Measurements from ENCODE around the gene RNU7-1.

The RNU7-1 gene

DNA sequence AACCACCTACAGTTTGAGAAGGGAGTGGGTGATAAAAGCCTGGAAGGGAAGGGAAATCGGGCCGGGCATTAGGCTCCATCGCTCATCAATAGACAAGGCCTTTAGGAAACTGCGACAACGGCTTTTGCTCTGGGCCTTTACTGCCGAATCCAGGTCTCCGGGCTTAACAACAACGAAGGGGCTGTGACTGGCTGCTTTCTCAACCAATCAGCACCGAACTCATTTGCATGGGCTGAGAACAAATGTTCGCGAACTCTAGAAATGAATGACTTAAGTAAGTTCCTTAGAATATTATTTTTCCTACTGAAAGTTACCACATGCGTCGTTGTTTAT, 261 bp upstream of the RNU7-1 start:
- H3K4me3 ChIP-seq (ENCODE audit: low read depth in 1 of 2, low read length in 1 of 2) = peak overlapping the region; percentile 56 to 68

DNA sequence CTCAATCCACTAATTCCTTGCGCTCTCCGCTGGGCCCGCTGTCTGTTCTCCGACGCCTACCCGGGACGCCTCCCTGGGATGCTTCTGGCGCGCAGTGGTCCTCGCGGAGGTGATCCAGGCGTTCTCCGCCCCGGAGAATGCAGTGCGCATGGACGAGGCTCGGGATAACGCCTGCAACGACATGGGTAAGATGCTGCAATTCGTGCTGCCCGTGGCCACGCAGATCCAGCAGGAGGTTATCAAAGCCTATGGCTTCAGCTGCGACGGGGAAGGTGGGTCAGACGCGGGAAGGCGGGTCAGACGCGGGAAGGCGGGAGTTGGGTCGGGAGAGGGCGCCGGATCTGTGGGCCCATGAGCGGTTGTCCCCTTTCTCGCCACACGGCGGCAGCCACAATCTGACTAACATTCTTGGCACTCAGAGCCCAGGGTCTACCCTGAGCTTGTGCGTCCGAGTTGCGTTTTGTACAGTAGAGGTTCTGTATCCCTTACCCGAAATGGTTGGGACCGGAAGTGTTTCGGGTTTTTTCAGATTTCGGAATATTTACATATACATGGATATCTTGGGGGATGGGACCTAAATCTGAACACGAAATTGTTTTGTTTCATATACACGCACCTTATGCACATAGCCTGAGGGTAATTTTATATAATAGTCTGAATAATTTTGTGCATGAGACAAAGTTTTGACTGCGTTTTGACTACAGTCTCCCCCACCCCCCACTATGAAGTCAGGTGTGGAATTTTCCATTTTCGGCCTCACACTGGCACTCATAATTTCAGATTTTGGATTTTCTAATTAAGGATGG, 968 bp downstream of the RNU7-1 start:
- no peaks in the 10 kb centered on the region for H3K9me3 ChIP-seq
- peak overlapping the region; percentile 56 to 68 for H3K4me3 ChIP-seq (ENCODE audit: low read depth in 1 of 2, low read length in 1 of 2)
- H3K4me1 ChIP-seq (ENCODE audit: control insufficient read depth in 1 of 2, insufficient read depth in 1 of 2, low read depth in 1 of 2, low read length in 1 of 2) = peaks cover 63 to 67% of the 10 kb centered on the region in 2 experiments
- no peaks in the 10 kb centered on the region for H3K27me3 ChIP-seq
- H3K36me3 ChIP-seq = no peaks in the 10 kb centered on the region
- TF ChIP-seq, protein P1, sequence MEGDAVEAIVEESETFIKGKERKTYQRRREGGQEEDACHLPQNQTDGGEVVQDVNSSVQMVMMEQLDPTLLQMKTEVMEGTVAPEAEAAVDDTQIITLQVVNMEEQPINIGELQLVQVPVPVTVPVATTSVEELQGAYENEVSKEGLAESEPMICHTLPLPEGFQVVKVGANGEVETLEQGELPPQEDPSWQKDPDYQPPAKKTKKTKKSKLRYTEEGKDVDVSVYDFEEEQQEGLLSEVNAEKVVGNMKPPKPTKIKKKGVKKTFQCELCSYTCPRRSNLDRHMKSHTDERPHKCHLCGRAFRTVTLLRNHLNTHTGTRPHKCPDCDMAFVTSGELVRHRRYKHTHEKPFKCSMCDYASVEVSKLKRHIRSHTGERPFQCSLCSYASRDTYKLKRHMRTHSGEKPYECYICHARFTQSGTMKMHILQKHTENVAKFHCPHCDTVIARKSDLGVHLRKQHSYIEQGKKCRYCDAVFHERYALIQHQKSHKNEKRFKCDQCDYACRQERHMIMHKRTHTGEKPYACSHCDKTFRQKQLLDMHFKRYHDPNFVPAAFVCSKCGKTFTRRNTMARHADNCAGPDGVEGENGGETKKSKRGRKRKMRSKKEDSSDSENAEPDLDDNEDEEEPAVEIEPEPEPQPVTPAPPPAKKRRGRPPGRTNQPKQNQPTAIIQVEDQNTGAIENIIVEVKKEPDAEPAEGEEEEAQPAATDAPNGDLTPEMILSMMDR (IDR thresholded peaks at IDR 0.05) = peak; percentile 97
- H3K27ac ChIP-seq = peak overlapping the region; percentile 93

More for the DNA sequence above, 261 bp upstream of the RNU7-1 start:
- Histone ChIP-seq H3K36me3 (no peaks in the 10 kb centered on the region), H3K27ac (peak overlapping the region; percentile 93), H3K9me3 (no peaks in the 10 kb centered on the region), H3K4me1 (ENCODE audit: control insufficient read depth in 1 of 2, insufficient read depth in 1 of 2, low read depth in 1 of 2, low read length in 1 of 2) (peaks cover 55 to 56% of the 10 kb centered on the region in 2 experiments), H3K27me3 (no peaks in the 10 kb centered on the region)
- TF ChIP-seq, protein P1 (IDR thresholded peaks at IDR 0.05) = no peak

DNA sequence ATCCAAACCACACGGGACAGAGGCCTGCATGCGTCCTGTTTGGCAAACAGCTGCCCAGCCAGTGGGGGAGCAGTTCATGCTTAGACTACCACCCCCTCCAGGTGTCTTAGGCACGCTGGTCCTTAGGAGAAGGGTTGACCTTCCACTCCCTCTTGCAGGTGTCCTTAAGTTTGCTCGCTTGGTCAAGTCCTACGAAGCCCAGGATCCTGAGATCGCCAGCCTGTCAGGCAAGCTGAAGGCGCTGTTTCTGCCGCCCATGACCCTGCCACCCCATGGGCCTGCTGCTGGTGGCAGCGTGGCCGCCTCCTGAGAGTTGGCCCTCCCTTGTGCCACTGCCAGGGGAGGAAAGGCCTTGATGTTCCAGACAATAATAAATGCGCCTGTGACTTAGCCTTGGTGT, 2.0 kb downstream of the RNU7-1 start:
- Histone ChIP-seq H3K4me1 (ENCODE audit: control insufficient read depth in 1 of 2, insufficient read depth in 1 of 2, low read depth in 1 of 2, low read length in 1 of 2) (peaks cover 72 to 75% of the 10 kb centered on the region in 2 experiments), H3K9me3 (no peaks in the 10 kb centered on the region), H3K36me3 (no peaks in the 10 kb centered on the region), H3K4me3 (ENCODE audit: low read depth in 1 of 2, low read length in 1 of 2) (peak overlapping the region; percentile 68 to 69), H3K27me3 (no peaks in the 10 kb centered on the region), H3K27ac (peak overlapping the region; percentile 93)
- TF ChIP-seq, protein P1 (IDR thresholded peaks at IDR 0.05) = no peak

DNA sequence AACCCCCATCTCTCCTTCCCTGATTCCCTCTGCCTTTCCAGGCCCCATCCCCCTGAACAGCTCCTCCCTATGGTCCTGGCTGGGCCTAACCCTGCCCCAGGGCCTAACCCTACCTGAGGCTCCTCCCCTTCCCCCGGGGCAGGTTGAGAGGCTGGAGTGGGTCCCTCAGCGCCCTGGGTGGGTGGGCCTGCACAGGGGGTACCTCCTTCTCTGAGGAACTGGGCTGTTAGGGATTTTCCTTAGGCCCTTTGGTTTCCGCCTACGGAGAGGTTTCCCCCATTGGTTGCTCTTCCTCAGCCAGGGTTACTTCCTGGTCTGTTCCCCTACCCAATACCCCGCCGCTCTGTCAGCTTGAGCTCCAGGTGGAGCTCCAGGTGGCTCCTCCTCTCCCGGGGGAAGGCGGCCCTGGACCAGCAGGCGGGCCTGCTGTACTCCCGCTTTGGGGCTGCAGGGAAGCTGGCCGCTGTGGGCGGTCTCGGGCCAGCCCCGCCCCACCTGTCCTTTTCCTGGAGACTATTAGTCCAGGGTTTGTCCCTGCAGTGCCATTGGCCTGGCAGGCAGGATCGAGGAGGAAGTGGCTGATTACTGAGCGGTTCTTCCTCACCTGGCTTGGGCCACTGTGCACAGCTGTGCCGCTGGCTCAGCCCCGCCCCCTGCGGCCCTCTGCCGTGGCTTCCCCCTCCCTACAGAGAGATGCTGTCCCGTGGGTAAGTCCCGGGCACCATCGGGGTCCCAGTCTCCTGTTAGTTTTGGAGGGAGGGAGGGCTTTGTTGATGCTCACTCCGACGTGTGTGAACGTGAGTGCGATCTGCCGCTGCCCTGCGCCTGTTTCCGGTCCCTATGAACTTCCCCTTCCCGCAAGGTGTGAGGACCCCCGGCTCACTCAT, 2.7 kb downstream of the RNU7-1 start:
- Histone ChIP-seq H3K27ac (peak overlapping the region; percentile 93), H3K4me3 (ENCODE audit: low read depth in 1 of 2, low read length in 1 of 2) (peak overlapping the region; percentile 68 to 69), H3K36me3 (no peaks in the 10 kb centered on the region), H3K9me3 (no peaks in the 10 kb centered on the region), H3K4me1 (ENCODE audit: control insufficient read depth in 1 of 2, insufficient read depth in 1 of 2, low read depth in 1 of 2, low read length in 1 of 2) (peaks cover 78 to 81% of the 10 kb centered on the region in 2 experiments), H3K27me3 (no peaks in the 10 kb centered on the region)
- TF ChIP-seq, protein P1 (IDR thresholded peaks at IDR 0.05) = peak; percentile 62

DNA sequence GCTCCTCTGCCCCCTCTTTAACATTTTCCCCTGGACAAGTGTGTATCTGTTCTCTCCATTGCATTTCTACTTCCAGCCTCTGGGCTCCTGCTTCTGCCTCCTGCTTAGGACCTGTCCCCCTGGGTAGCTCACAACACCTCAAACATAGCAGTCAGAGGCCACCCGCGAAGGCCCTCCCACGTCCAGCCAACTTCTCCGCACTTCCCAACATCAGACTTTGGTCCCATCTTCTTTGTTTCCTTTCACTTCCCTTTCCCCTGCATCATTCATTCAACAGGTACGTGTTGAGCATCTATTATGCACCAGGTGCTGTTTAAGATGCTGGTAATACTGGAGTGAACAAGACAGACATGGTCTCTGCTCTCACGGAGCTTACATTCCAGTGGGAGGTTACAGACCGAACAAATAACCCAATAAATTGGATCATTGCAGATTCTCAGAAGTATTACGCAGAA, 3.3 kb downstream of the RNU7-1 start:
- H3K36me3 ChIP-seq = peaks cover 3% of the 10 kb centered on the region
- H3K27me3 ChIP-seq = no peaks in the 10 kb centered on the region
- peak overlapping the region; percentile 68 to 69 for H3K4me3 ChIP-seq (ENCODE audit: low read depth in 1 of 2, low read length in 1 of 2)
- TF ChIP-seq, protein P1 (IDR thresholded peaks at IDR 0.05) = no peak
- H3K4me1 ChIP-seq (ENCODE audit: control insufficient read depth in 1 of 2, insufficient read depth in 1 of 2, low read depth in 1 of 2, low read length in 1 of 2) = peaks cover 78 to 81% of the 10 kb centered on the region in 2 experiments
- peak overlapping the region; percentile 93 for H3K27ac ChIP-seq
- H3K9me3 ChIP-seq = no peaks in the 10 kb centered on the region
